Sigmoid colon (tissue), 4 donors: ENCODE data around the gene MSANTD2.

Experiments used
- EP300 ChIP-seq, 4 donors: sonication (generic); formaldehyde crosslinking; IDR thresholded peaks; one replicate each; pipeline ENCODE4 v1.6.1; 2017; ENCODE audit warnings: antibody characterized with exemption in 4 of 4
- POLR2A ChIP-seq, 2 donors: fragments of 450-650 bp; IDR thresholded peaks; one replicate each; pipeline ENCODE4 v1.6.1; 2016; ENCODE audit warnings: antibody characterized with exemption in 2 of 2, mild to moderate bottlenecking in 2 of 2, moderate library complexity in 2 of 2
- TF ChIP-seq, protein P1 (sequence below), 4 experiments: fragments of 450-650 bp in 3 of 4; fragments of 200-600 bp in 1 of 4; IDR thresholded peaks; one replicate each; pipeline ENCODE4 v1.5.1; 2016 to 2019; ENCODE audit warnings: antibody characterized with exemption in 4 of 4, mild to moderate bottlenecking in 3 of 4, moderate library complexity in 2 of 4

DNA sequence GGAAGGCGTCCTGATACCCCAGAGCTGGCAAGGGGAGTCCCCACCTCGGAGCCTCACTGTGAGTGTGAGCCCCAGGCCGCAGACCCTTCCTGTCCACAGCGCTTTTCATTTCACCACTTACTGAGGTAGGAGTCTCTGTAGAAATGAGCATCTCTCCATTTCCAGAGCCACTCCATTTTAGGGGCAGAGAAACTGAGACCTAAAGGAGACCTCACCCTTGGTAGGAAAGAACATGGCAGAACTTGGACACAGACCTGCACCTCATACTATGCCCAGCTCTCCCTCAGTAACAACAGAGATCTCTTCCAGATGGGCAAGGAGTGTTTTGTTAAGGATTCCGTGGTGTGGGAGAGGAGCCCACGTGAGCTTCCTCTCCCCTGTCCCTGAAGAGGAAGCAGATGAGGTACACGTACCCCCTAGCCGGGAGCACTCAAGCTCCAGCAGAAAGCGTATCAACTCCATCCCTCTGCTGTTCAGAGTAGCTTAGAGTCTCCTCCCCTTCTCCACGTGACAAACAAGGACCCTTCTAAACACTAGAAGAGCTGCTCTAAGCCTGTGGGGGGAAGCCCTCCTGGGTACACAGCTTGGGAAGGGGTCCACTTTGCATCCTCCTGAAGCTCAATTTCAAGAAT is 47.6 kb downstream of the MSANTD2 start:
- TF ChIP-seq, protein P1, sequence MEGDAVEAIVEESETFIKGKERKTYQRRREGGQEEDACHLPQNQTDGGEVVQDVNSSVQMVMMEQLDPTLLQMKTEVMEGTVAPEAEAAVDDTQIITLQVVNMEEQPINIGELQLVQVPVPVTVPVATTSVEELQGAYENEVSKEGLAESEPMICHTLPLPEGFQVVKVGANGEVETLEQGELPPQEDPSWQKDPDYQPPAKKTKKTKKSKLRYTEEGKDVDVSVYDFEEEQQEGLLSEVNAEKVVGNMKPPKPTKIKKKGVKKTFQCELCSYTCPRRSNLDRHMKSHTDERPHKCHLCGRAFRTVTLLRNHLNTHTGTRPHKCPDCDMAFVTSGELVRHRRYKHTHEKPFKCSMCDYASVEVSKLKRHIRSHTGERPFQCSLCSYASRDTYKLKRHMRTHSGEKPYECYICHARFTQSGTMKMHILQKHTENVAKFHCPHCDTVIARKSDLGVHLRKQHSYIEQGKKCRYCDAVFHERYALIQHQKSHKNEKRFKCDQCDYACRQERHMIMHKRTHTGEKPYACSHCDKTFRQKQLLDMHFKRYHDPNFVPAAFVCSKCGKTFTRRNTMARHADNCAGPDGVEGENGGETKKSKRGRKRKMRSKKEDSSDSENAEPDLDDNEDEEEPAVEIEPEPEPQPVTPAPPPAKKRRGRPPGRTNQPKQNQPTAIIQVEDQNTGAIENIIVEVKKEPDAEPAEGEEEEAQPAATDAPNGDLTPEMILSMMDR (IDR thresholded peaks at IDR 0.05), result no peak
- TF ChIP-seq EP300 (IDR thresholded peaks at IDR 0.05) (no peak), POLR2A (IDR thresholded peaks at IDR 0.05) (no peak)
